BJ (cell line): Measurements from ENCODE around the gene NPTX2. TPM values are rescaled to one million over a fixed set of nuclear protein-coding genes. Genes with fewer than 3 reads are reported as not detected.

Experiments
- CTCF ChIA-PET: fragments of 350-600 bp; formaldehyde crosslinking; extraction: SDS; loops from one replicate; lab custom pipeline; 2021; ENCODE audit warnings: antibody characterized with exemption, inconsistent platforms; lab: Yijun Ruan, JAX
- POLR2A ChIA-PET: fragments of 300-600 bp; sonication (Branson Sonifier 250); formaldehyde crosslinking; extraction: SDS; loops from one replicate; lab custom pipeline; 2021; ENCODE audit warnings: antibody characterized with exemption; lab: Charles Lee
- DNase-seq: peaks from one replicate; pipeline ENCODE4 v3.0.0-alpha.2; 2011; ENCODE audit warnings: low read depth
- H3K27me3 ChIP-seq: 2 replicates; pipeline ENCODE4 v1.6.0; 2011; ENCODE audit warnings: low read length; ENCODE audit not compliant: control insufficient read depth, insufficient read depth
- H3K36me3 ChIP-seq: 2 replicates; pipeline ENCODE4 v1.5.1; 2011; ENCODE audit warnings: low read length; ENCODE audit not compliant: control insufficient read depth, insufficient read depth
- H3K4me3 ChIP-seq: 2 replicates; pipeline ENCODE4 v1.5.1; 2011; ENCODE audit warnings: low read depth, mild to moderate bottlenecking, control low read depth, low read length
- CTCF ChIP-seq: IDR thresholded peaks from 2 replicates; pipeline ENCODE4 v1.5.1; 2011; ENCODE audit warnings: low read depth, mild to moderate bottlenecking, control low read depth, inconsistent platforms, low read length, moderate library complexity; ENCODE audit not compliant: insufficient read depth
- polyA plus RNA-seq: library from polyadenylated mRNA; depleted of rRNA; stranded (reverse); fragments of >200 nt; gene quantifications from 2 replicates; pipeline ENCODE4 v1.2.3, GENCODE V29; 2011

The NPTX2 gene
- polyA plus RNA-seq, 1 experiment: 2.4 TPM

GRCh38 chr7:98591926-98592325, 25.2 kb upstream of the NPTX2 start:
- DNase-seq: no peak
- Histone ChIP-seq H3K36me3 (no peaks in the 10 kb centered on the region), H3K27me3 (no peaks in the 10 kb centered on the region), H3K4me3 (no peak overlapping the region)
- CTCF ChIA-PET: interaction anchor here (1.1 to 3.2 kb wide), 2 partner anchors 11 to 17 kb away, joined by 4 to 11 read pairs; no protein-coding TSS in a partner anchor
- TF ChIP-seq CTCF: no peak
- POLR2A ChIA-PET: interaction anchor here (0.6 kb wide), 1 partner anchor 154 kb away, joined by 4 read pairs; no protein-coding TSS in a partner anchor

DNA sequence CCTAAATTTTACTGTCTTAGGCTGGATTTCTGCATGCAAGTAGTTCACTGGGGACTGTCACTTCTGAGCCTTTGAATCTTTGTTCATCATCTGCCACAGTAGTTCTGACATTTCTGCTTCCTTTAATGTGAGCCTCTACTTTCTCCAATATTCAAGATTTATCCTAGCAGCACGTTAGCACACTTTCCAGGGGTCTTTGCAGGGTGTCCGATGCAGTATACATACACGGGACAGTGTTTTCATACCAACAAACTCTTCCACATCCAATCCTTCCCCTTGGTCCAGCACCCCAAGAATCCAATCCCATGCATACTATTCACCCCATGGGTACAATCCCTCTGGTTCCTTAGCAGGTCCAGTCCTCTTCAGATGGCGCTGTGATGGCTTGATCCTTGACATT, 22.7 kb upstream of the NPTX2 start:
- no peaks in the 10 kb centered on the region for H3K36me3 ChIP-seq
- CTCF ChIA-PET: no interaction called here
- DNase-seq: no peak
- H3K4me3 ChIP-seq: no peak overlapping the region
- H3K27me3 ChIP-seq: no peaks in the 10 kb centered on the region
- POLR2A ChIA-PET: no interaction called here
- no peak for TF ChIP-seq CTCF

DNA sequence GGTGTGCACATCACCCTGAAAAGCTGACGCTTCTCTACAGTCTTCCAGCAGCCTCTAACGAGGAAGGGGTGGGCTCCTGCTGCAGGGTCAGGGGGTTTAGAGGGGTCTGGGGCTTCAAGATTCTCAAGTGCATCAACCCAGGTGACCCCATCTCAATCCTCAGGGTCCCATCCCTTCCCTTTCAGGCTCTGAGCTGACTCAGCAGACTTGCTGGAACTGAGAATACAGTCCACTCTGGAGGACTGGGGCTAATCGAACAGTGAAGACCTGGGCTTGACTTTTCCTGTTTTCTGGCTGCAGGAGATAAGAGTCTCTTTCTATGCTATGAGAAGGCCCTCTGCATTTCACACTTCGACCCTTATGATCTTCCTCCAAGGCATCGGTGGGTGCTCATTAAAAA, 22.3 kb upstream of the NPTX2 start:
- Histone ChIP-seq H3K27me3 (no peaks in the 10 kb centered on the region), H3K36me3 (no peaks in the 10 kb centered on the region), H3K4me3 (no peak overlapping the region)
- no peak for DNase-seq
- TF ChIP-seq CTCF: no peak
- ChIA-PET CTCF (no interaction called here), POLR2A (no interaction called here)

- Histone ChIP-seq H3K4me3 (no peak overlapping the region), H3K27me3 (no peaks in the 10 kb centered on the region), H3K36me3 (no peaks in the 10 kb centered on the region)
- ChIA-PET POLR2A (no interaction called here), CTCF (no interaction called here)
- no peak for DNase-seq
- TF ChIP-seq CTCF: no peak
Measured at GRCh38 chr7:98598846-98599615, 18.1 kb upstream of the NPTX2 start.

- no peak for TF ChIP-seq CTCF
- CTCF ChIA-PET: no interaction called here
- no peaks in the 10 kb centered on the region for H3K36me3 ChIP-seq
- no peak for DNase-seq
- H3K27me3 ChIP-seq: no peaks in the 10 kb centered on the region
- no peak overlapping the region for H3K4me3 ChIP-seq
- POLR2A ChIA-PET: no interaction called here
Measured at GRCh38 chr7:98599886-98600285, 17.2 kb upstream of the NPTX2 start.
